Measurements from ENCODE around the gene LORICRIN. TPM values are rescaled to one million over a fixed set of nuclear protein-coding genes. Genes with fewer than 3 reads are reported as not detected.

Gene LORICRIN
- total RNA-seq (not detected in 2 replicates), polyA plus RNA-seq (not detected in 2 replicates)

GRCh38 chr1:153259387-153259786, at the start of gene LORICRIN:
LORICRIN (plus strand) TSS chr1:153259687; CDS start chr1:153260950, 1,263 bp downstream.
- Histone ChIP-seq H3K27ac (no peak within 1 kb of the TSS), H3K79me2 (no peaks in the 10 kb centered on the region), H3K9me3 (ENCODE audit: low read depth) (no peaks in the 10 kb centered on the region), H3K4me2 (no peak within 1 kb of the TSS), H4K20me1 (ENCODE audit: insufficient read depth, poor library complexity, severe bottlenecking) (no peaks in the 10 kb centered on the region), H3K9me2 (replicated peaks; ENCODE audit: insufficient read depth) (no peaks in the 10 kb centered on the region), H3K4me1 (ENCODE audit: insufficient read depth) (no peaks in the 10 kb centered on the region), H3K36me3 (replicated peaks; ENCODE audit: insufficient read depth, low read depth) (no peaks in the 10 kb centered on the region), H3K27me3 (no peaks in the 10 kb centered on the region), H3K4me3 (no peak within 1 kb of the TSS), H2AFZ (no peak within 1 kb of the TSS)
- no peak for DNase-seq (ENCODE audit: low spot score)
- WGBS (ENCODE audit: low lambda C conversion rate, missing lambda C conversion rate) = 90% methylated on average over 3 of the region's 3 CpGs
- TF ChIP-seq EZH2phosphoT487 (IDR thresholded peaks at IDR 0.05; ENCODE audit: low read depth, severe bottlenecking, unreplicated experiment) (no peak), EZH2 (IDR thresholded peaks at IDR 0.05; ENCODE audit: borderline replicate concordance) (no peak), CTCF (IDR thresholded peaks at IDR 0.05; ENCODE audit: poor library complexity) (no peak)

- no peaks in the 10 kb centered on the region for H3K9me3 ChIP-seq (ENCODE audit: low read depth)
- DNase-seq (ENCODE audit: low spot score) = no peak
- no peaks in the 10 kb centered on the region for H3K4me1 ChIP-seq (ENCODE audit: insufficient read depth)
- no peaks in the 10 kb centered on the region for H3K36me3 ChIP-seq (replicated peaks; ENCODE audit: insufficient read depth, low read depth)
- H3K9me2 ChIP-seq (replicated peaks; ENCODE audit: insufficient read depth) = no peaks in the 10 kb centered on the region
- 68% methylated on average over 7 of the region's 7 CpGs for WGBS (ENCODE audit: low lambda C conversion rate, missing lambda C conversion rate)
- no peaks in the 10 kb centered on the region for H3K27me3 ChIP-seq
- no peaks in the 10 kb centered on the region for H3K79me2 ChIP-seq
- no peak overlapping the region for H3K4me3 ChIP-seq
- no peak overlapping the region for H3K4me2 ChIP-seq
- H4K20me1 ChIP-seq (ENCODE audit: insufficient read depth, poor library complexity, severe bottlenecking) = no peaks in the 10 kb centered on the region
- H2AFZ ChIP-seq = no peak overlapping the region
- TF ChIP-seq EZH2phosphoT487 (IDR thresholded peaks at IDR 0.05; ENCODE audit: low read depth, severe bottlenecking, unreplicated experiment) (no peak), EZH2 (IDR thresholded peaks at IDR 0.05; ENCODE audit: borderline replicate concordance) (no peak), CTCF (IDR thresholded peaks at IDR 0.05; ENCODE audit: poor library complexity) (no peak)
- no peak overlapping the region for H3K27ac ChIP-seq
Observed at GRCh38 chr1:153210206-153210605, 49.3 kb upstream of the LORICRIN start.

- H3K27ac ChIP-seq = no peak overlapping the region
- no peak overlapping the region for H3K4me3 ChIP-seq
- no peaks in the 10 kb centered on the region for H3K27me3 ChIP-seq
- no peak overlapping the region for H3K4me2 ChIP-seq
- TF ChIP-seq EZH2 (IDR thresholded peaks at IDR 0.05; ENCODE audit: borderline replicate concordance) (no peak), CTCF (IDR thresholded peaks at IDR 0.05; ENCODE audit: poor library complexity) (no peak), EZH2phosphoT487 (IDR thresholded peaks at IDR 0.05; ENCODE audit: low read depth, severe bottlenecking, unreplicated experiment) (no peak)
- 58% methylated on average over 5 of the region's 5 CpGs for WGBS (ENCODE audit: low lambda C conversion rate, missing lambda C conversion rate)
- H3K36me3 ChIP-seq (replicated peaks; ENCODE audit: insufficient read depth, low read depth) = no peaks in the 10 kb centered on the region
- H3K9me2 ChIP-seq (replicated peaks; ENCODE audit: insufficient read depth) = no peaks in the 10 kb centered on the region
- H3K4me1 ChIP-seq (ENCODE audit: insufficient read depth) = no peaks in the 10 kb centered on the region
- no peak for DNase-seq (ENCODE audit: low spot score)
- no peaks in the 10 kb centered on the region for H4K20me1 ChIP-seq (ENCODE audit: insufficient read depth, poor library complexity, severe bottlenecking)
- H2AFZ ChIP-seq = no peak overlapping the region
- H3K79me2 ChIP-seq = no peaks in the 10 kb centered on the region
- H3K9me3 ChIP-seq (ENCODE audit: low read depth) = no peaks in the 10 kb centered on the region
Observed at GRCh38 chr1:153212201-153212600, 47.3 kb upstream of the LORICRIN start.

- no peak overlapping the region for H3K4me3 ChIP-seq
- TF ChIP-seq EZH2 (IDR thresholded peaks at IDR 0.05; ENCODE audit: borderline replicate concordance) (no peak), CTCF (IDR thresholded peaks at IDR 0.05; ENCODE audit: poor library complexity) (no peak), EZH2phosphoT487 (IDR thresholded peaks at IDR 0.05; ENCODE audit: low read depth, severe bottlenecking, unreplicated experiment) (no peak)
- H3K27ac ChIP-seq = no peak overlapping the region
- 90% methylated on average over 4 of the region's 4 CpGs for WGBS (ENCODE audit: low lambda C conversion rate, missing lambda C conversion rate)
- H3K79me2 ChIP-seq = no peaks in the 10 kb centered on the region
- H3K27me3 ChIP-seq = no peaks in the 10 kb centered on the region
- H3K4me1 ChIP-seq (ENCODE audit: insufficient read depth) = no peaks in the 10 kb centered on the region
- no peak for DNase-seq (ENCODE audit: low spot score)
- no peaks in the 10 kb centered on the region for H3K36me3 ChIP-seq (replicated peaks; ENCODE audit: insufficient read depth, low read depth)
- H2AFZ ChIP-seq = no peak overlapping the region
- H4K20me1 ChIP-seq (ENCODE audit: insufficient read depth, poor library complexity, severe bottlenecking) = no peaks in the 10 kb centered on the region
- H3K9me2 ChIP-seq (replicated peaks; ENCODE audit: insufficient read depth) = no peaks in the 10 kb centered on the region
- H3K9me3 ChIP-seq (ENCODE audit: low read depth) = no peaks in the 10 kb centered on the region
- H3K4me2 ChIP-seq = no peak overlapping the region
Observed at GRCh38 chr1:153213519-153213918, 46.0 kb upstream of the LORICRIN start.

Measured in hepatocyte (in vitro differentiated cells).